GM19467 (cell line): Measurements from ENCODE around the gene NCS1.

Experiments used
- ATAC-seq: cut with Tn5 transposase; IDR thresholded peaks from one replicate; pipeline ENCODE4 v1.9.1; 2021; ENCODE audit warnings: mild to moderate bottlenecking, moderate library complexity; ENCODE audit not compliant: unreplicated experiment

The NCS1 gene

GRCh38 chr9:130147198-130147597 lies 25.0 kb upstream of the NCS1 start:
- no peak for ATAC-seq

- ATAC-seq, result no peak
Measured at GRCh38 chr9:130147910-130148309, 24.3 kb upstream of the NCS1 start.

- no peak for ATAC-seq
Measured at GRCh38 chr9:130149031-130149430, 23.2 kb upstream of the NCS1 start.

- ATAC-seq, result no peak
Measured at GRCh38 chr9:130149654-130150286, 22.4 kb upstream of the NCS1 start.

- no peak for ATAC-seq
Measured at GRCh38 chr9:130150779-130151382, 21.3 kb upstream of the NCS1 start.

GRCh38 chr9:130154816-130155215 lies 17.4 kb upstream of the NCS1 start:
- ATAC-seq, result no peak

- ATAC-seq, result no peak
Measured at GRCh38 chr9:130155647-130156046, 16.6 kb upstream of the NCS1 start.

GRCh38 chr9:130156672-130157071 lies 15.5 kb upstream of the NCS1 start:
- no peak for ATAC-seq

- ATAC-seq, result no peak
Measured at GRCh38 chr9:130157079-130157478, 15.1 kb upstream of the NCS1 start.

- no peak for ATAC-seq
Measured at GRCh38 chr9:130158001-130158400, 14.2 kb upstream of the NCS1 start.

- no peak for ATAC-seq
Measured at GRCh38 chr9:130159057-130159456, 13.1 kb upstream of the NCS1 start.

GRCh38 chr9:130159915-130160670 lies 12.1 kb upstream of the NCS1 start:
- no peak for ATAC-seq

GRCh38 chr9:130160862-130161470 lies 11.2 kb upstream of the NCS1 start:
- no peak for ATAC-seq

GRCh38 chr9:130165579-130165978 lies 6.6 kb upstream of the NCS1 start:
- ATAC-seq, result no peak

- ATAC-seq, result no peak
Measured at GRCh38 chr9:130166399-130166798, 5.8 kb upstream of the NCS1 start.

- no peak for ATAC-seq
Measured at GRCh38 chr9:130167927-130168326, 4.3 kb upstream of the NCS1 start.

- no peak for ATAC-seq
Measured at GRCh38 chr9:130171226-130172148, 717 bp upstream of the NCS1 start.

- ATAC-seq, result no peak
Measured at GRCh38 chr9:130172858-130173665, 858 bp downstream of the NCS1 start.

GRCh38 chr9:130173666-130173983 lies 1.4 kb downstream of the NCS1 start:
- no peak for ATAC-seq

- no peak for ATAC-seq
Measured at GRCh38 chr9:130174025-130174424, 1.8 kb downstream of the NCS1 start.
